Measurements from ENCODE around the gene TECPR2.

DNA sequence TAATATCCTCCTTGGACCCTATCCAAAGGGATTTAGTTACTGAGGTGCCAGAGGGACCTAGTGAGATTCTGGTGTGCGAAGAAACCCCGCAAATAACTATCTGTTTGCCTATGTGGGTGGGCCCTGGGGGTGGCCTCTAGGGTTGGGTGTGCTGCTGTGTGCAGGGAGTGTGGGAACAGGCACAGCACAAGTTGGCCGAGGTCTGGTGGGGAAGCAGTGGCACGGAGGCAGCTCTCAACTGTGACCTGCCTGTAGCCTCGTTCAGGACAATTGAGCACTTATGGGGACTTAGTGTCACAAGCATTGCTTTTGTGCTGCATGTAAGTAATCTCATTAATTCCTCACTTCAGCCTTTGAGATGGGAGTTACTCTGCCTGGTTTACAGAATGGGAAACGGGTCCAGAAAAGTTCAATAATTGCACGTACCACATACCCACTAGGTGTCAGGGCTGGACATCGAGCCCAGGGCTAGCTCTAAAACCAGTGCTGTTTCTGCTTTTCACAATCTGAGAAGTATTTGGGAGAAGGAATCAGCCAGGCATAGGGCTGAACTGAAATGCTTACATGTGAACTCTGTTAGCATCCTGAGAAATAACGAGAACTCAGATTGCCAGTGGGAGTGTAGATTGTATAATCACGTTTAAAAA lies 58.8 kb downstream of the TECPR2 start:
- TF ChIP-seq, protein P1, sequence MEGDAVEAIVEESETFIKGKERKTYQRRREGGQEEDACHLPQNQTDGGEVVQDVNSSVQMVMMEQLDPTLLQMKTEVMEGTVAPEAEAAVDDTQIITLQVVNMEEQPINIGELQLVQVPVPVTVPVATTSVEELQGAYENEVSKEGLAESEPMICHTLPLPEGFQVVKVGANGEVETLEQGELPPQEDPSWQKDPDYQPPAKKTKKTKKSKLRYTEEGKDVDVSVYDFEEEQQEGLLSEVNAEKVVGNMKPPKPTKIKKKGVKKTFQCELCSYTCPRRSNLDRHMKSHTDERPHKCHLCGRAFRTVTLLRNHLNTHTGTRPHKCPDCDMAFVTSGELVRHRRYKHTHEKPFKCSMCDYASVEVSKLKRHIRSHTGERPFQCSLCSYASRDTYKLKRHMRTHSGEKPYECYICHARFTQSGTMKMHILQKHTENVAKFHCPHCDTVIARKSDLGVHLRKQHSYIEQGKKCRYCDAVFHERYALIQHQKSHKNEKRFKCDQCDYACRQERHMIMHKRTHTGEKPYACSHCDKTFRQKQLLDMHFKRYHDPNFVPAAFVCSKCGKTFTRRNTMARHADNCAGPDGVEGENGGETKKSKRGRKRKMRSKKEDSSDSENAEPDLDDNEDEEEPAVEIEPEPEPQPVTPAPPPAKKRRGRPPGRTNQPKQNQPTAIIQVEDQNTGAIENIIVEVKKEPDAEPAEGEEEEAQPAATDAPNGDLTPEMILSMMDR (optimal IDR thresholded peaks at IDR 0.05 in 1 of 3, IDR thresholded peaks at IDR 0.05 in 1 of 3, conservative IDR thresholded peaks at IDR 0.05 in 1 of 3; ENCODE audit: extremely low read depth in 1 of 3, insufficient read depth in 2 of 3, low read length in 3 of 3) = no peak
- no peak for TF ChIP-seq EZH2 (IDR thresholded peaks at IDR 0.05; ENCODE audit: low read length)
